ENCODE results near the gene DDI2.

DNA sequence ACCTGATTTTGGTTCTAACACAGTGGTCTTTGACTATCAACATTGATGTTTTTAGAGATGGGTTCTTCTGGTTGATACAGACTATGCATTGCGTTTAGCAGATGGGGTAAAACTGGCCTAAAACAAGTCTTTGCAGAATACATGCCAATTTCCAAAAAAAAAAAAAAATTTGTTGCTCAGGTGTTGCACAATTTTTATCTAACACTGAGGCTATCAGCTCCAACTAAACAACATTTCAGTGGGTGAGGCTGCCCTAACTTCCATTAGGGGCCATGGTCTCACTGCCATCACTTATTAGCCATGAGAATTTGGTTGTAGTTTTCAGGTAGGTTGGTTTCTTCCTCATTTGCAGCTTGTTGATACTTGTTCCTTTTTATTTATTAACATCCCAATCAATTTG lies 46.4 kb upstream of the DDI2 start:
- TF ChIP-seq EZH2 (IDR thresholded peaks at IDR 0.05; ENCODE audit: borderline replicate concordance, control insufficient read depth, low read depth, low read length): no peak
- TF ChIP-seq, protein P1, sequence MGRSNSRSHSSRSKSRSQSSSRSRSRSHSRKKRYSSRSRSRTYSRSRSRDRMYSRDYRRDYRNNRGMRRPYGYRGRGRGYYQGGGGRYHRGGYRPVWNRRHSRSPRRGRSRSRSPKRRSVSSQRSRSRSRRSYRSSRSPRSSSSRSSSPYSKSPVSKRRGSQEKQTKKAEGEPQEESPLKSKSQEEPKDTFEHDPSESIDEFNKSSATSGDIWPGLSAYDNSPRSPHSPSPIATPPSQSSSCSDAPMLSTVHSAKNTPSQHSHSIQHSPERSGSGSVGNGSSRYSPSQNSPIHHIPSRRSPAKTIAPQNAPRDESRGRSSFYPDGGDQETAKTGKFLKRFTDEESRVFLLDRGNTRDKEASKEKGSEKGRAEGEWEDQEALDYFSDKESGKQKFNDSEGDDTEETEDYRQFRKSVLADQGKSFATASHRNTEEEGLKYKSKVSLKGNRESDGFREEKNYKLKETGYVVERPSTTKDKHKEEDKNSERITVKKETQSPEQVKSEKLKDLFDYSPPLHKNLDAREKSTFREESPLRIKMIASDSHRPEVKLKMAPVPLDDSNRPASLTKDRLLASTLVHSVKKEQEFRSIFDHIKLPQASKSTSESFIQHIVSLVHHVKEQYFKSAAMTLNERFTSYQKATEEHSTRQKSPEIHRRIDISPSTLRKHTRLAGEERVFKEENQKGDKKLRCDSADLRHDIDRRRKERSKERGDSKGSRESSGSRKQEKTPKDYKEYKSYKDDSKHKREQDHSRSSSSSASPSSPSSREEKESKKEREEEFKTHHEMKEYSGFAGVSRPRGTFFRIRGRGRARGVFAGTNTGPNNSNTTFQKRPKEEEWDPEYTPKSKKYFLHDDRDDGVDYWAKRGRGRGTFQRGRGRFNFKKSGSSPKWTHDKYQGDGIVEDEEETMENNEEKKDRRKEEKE (IDR thresholded peaks at IDR 0.05): no peak
- TF ChIP-seq CREM (IDR thresholded peaks at IDR 0.05; ENCODE audit: low read depth): no peak
- TF ChIP-seq, protein P2, sequence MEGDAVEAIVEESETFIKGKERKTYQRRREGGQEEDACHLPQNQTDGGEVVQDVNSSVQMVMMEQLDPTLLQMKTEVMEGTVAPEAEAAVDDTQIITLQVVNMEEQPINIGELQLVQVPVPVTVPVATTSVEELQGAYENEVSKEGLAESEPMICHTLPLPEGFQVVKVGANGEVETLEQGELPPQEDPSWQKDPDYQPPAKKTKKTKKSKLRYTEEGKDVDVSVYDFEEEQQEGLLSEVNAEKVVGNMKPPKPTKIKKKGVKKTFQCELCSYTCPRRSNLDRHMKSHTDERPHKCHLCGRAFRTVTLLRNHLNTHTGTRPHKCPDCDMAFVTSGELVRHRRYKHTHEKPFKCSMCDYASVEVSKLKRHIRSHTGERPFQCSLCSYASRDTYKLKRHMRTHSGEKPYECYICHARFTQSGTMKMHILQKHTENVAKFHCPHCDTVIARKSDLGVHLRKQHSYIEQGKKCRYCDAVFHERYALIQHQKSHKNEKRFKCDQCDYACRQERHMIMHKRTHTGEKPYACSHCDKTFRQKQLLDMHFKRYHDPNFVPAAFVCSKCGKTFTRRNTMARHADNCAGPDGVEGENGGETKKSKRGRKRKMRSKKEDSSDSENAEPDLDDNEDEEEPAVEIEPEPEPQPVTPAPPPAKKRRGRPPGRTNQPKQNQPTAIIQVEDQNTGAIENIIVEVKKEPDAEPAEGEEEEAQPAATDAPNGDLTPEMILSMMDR (IDR thresholded peaks at IDR 0.05 in 2 of 3, conservative IDR thresholded peaks at IDR 0.05 in 1 of 3; ENCODE audit: control insufficient read depth in 2 of 3, extremely low read depth in 1 of 3, insufficient read depth in 1 of 3, low read depth in 3 of 3, low read length in 3 of 3): no peak
- no peak for TF ChIP-seq BACH1 (IDR thresholded peaks at IDR 0.05; ENCODE audit: borderline replicate concordance)
- TF ChIP-seq RFX5 (IDR thresholded peaks at IDR 0.05; ENCODE audit: low read depth, low read length): no peak
- no peak for TF ChIP-seq EGR1 (IDR thresholded peaks at IDR 0.05; ENCODE audit: borderline replicate concordance in 1 of 2, low read depth in 2 of 2, low read length in 2 of 2)
- TF ChIP-seq JUND (IDR thresholded peaks at IDR 0.05; ENCODE audit: low read depth, low read length): no peak
- no peak for TF ChIP-seq SRF (IDR thresholded peaks at IDR 0.05; ENCODE audit: low read depth in 2 of 2, low read length in 2 of 2)
- TF ChIP-seq, protein P3, sequence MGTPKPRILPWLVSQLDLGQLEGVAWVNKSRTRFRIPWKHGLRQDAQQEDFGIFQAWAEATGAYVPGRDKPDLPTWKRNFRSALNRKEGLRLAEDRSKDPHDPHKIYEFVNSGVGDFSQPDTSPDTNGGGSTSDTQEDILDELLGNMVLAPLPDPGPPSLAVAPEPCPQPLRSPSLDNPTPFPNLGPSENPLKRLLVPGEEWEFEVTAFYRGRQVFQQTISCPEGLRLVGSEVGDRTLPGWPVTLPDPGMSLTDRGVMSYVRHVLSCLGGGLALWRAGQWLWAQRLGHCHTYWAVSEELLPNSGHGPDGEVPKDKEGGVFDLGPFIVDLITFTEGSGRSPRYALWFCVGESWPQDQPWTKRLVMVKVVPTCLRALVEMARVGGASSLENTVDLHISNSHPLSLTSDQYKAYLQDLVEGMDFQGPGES (IDR thresholded peaks at IDR 0.05): no peak
- TF ChIP-seq, protein P4, sequence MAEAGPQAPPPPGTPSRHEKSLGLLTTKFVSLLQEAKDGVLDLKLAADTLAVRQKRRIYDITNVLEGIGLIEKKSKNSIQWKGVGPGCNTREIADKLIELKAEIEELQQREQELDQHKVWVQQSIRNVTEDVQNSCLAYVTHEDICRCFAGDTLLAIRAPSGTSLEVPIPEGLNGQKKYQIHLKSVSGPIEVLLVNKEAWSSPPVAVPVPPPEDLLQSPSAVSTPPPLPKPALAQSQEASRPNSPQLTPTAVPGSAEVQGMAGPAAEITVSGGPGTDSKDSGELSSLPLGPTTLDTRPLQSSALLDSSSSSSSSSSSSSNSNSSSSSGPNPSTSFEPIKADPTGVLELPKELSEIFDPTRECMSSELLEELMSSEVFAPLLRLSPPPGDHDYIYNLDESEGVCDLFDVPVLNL (IDR thresholded peaks at IDR 0.05; ENCODE audit: low read depth, low read length): no peak
- no peak for TF ChIP-seq ZNF24 (IDR thresholded peaks at IDR 0.05)
- TF ChIP-seq POLR2AphosphoS5 (IDR thresholded peaks at IDR 0.05; ENCODE audit: low read length): no peak

Data from GM12878 (cell line).